ENCODE measurements around the gene SLC7A1. TPM values are rescaled to one million over a fixed set of nuclear protein-coding genes. Genes with fewer than 3 reads are reported as not detected.

The SLC7A1 gene
- polyA plus RNA-seq, 1 experiment = 43.2 TPM

- TF ChIP-seq CTCF (IDR thresholded peaks at IDR 0.05; ENCODE audit: insufficient read depth, low read depth, low read length) = no peak
- DNase-seq (ENCODE audit: low read depth) = no peak
- Histone ChIP-seq H3K27me3 (ENCODE audit: control insufficient read depth, insufficient read depth, low read length) (no peaks in the 10 kb centered on the region), H3K36me3 (ENCODE audit: control insufficient read depth, insufficient read depth, low read length) (peaks cover 38% of the 10 kb centered on the region), H3K4me3 (ENCODE audit: low read depth, low read length) (no peak overlapping the region)
- POLR2A ChIA-PET = no interaction called here
- CTCF ChIA-PET = interaction anchor here (1.1 to 1.7 kb wide), 2 partner anchors 10 to 20 kb away, joined by 3 to 8 read pairs; no protein-coding TSS in a partner anchor
Measured at GRCh38 chr13:29527916-29528315, 67.6 kb downstream of the SLC7A1 start.

DNA sequence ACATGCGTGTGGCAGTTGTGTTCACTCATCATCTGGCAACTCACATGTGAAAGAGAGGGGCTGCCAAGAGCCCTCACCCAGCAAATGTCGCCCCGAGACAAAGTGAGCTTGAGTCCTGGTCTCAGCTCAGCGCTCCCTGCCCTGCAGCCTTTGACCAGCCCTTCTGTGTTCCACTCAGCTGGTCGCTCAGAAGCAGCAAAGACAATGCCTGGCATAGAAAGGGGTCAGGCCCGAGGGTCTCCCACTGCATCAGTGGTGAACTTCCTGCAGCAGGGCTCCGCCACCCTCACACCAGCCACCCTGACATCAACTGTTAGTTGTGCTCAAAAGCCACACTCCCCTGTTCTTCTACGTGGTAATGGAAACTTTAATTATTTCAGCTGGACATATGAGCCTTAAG, 68.0 kb downstream of the SLC7A1 start:
- CTCF ChIA-PET = interaction anchor here (0.7 to 1.7 kb wide), 3 partner anchors 7 to 19 kb away, joined by 3 to 8 read pairs (median 3); no protein-coding TSS in a partner anchor

DNA sequence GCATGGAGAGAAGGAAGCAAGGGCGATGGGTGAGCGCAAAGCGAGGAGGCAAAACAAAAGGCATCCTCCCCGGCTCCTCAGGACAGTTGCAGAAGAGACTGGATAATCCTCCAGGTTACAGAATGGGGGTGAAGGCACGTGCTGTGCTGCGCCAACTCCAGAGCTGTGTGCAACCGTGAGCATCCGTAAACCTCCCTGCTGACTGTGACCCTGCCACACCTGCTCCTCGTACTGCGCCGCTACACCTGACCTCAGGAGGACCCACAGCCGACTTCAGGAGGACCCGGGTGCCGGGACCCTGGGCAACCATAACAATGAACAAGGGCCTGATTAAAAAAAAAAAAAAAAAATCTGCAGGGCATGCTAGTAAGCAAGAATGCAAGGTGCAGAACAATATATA, 68.7 kb downstream of the SLC7A1 start:
- no peak overlapping the region for H3K4me3 ChIP-seq (ENCODE audit: low read depth, low read length)
- peaks cover 38% of the 10 kb centered on the region for H3K36me3 ChIP-seq (ENCODE audit: control insufficient read depth, insufficient read depth, low read length)
- no peaks in the 10 kb centered on the region for H3K27me3 ChIP-seq (ENCODE audit: control insufficient read depth, insufficient read depth, low read length)
- CTCF ChIA-PET = interaction anchor here (0.7 to 1.7 kb wide), 3 partner anchors 8 to 19 kb away, joined by 3 to 8 read pairs (median 4); no protein-coding TSS in a partner anchor
- POLR2A ChIA-PET = no interaction called here
- no peak for DNase-seq (ENCODE audit: low read depth)
- TF ChIP-seq CTCF (IDR thresholded peaks at IDR 0.05; ENCODE audit: insufficient read depth, low read depth, low read length) = no peak

More for the DNA sequence above, 68.0 kb downstream of the SLC7A1 start:
- H3K36me3 ChIP-seq (ENCODE audit: control insufficient read depth, insufficient read depth, low read length) = peaks cover 37% of the 10 kb centered on the region
- TF ChIP-seq CTCF (IDR thresholded peaks at IDR 0.05; ENCODE audit: insufficient read depth, low read depth, low read length) = no peak
- no peak for DNase-seq (ENCODE audit: low read depth)
- H3K27me3 ChIP-seq (ENCODE audit: control insufficient read depth, insufficient read depth, low read length) = no peaks in the 10 kb centered on the region
- no peak overlapping the region for H3K4me3 ChIP-seq (ENCODE audit: low read depth, low read length)
- POLR2A ChIA-PET = no interaction called here

- CTCF ChIA-PET = interaction anchor here (1.0 to 1.6 kb wide), 2 partner anchors 17 to 193 kb away, joined by 3 to 4 read pairs; no protein-coding TSS in a partner anchor
Measured at GRCh38 chr13:29525757-29526156, 69.7 kb downstream of the SLC7A1 start.

GRCh38 chr13:29524641-29525040, 70.8 kb downstream of the SLC7A1 start:
- ChIA-PET CTCF (no interaction called here), POLR2A (no interaction called here)
- DNase-seq (ENCODE audit: low read depth) = no peak
- no peak overlapping the region for H3K4me3 ChIP-seq (ENCODE audit: low read depth, low read length)
- no peak for TF ChIP-seq CTCF (IDR thresholded peaks at IDR 0.05; ENCODE audit: insufficient read depth, low read depth, low read length)
- H3K36me3 ChIP-seq (ENCODE audit: control insufficient read depth, insufficient read depth, low read length) = peaks cover 32% of the 10 kb centered on the region
- no peaks in the 10 kb centered on the region for H3K27me3 ChIP-seq (ENCODE audit: control insufficient read depth, insufficient read depth, low read length)

More at GRCh38 chr13:29525757-29526156, 69.7 kb downstream of the SLC7A1 start:
- H3K4me3 ChIP-seq (ENCODE audit: low read depth, low read length) = no peak overlapping the region
- POLR2A ChIA-PET = no interaction called here
- no peak for DNase-seq (ENCODE audit: low read depth)
- no peak for TF ChIP-seq CTCF (IDR thresholded peaks at IDR 0.05; ENCODE audit: insufficient read depth, low read depth, low read length)
- peaks cover 37% of the 10 kb centered on the region for H3K36me3 ChIP-seq (ENCODE audit: control insufficient read depth, insufficient read depth, low read length)
- H3K27me3 ChIP-seq (ENCODE audit: control insufficient read depth, insufficient read depth, low read length) = no peaks in the 10 kb centered on the region
